GM12874 (cell line): ENCODE data around the gene MCOLN2.

Source experiments
- CTCF ChIP-seq: IDR thresholded peaks from 2 replicates; pipeline ENCODE4 v1.5.1; 2011; ENCODE audit warnings: low read depth, mild to moderate bottlenecking, control low read depth, low read length, moderate library complexity; ENCODE audit not compliant: insufficient read depth

Gene MCOLN2

GRCh38 chr1:84963021-84963420, 33.9 kb downstream of the MCOLN2 start:
- TF ChIP-seq CTCF, result no peak

- no peak for TF ChIP-seq CTCF
Measured at GRCh38 chr1:84961316-84961715, 35.6 kb downstream of the MCOLN2 start.

- no peak for TF ChIP-seq CTCF
Measured at GRCh38 chr1:84960371-84960770, 36.5 kb downstream of the MCOLN2 start.

GRCh38 chr1:84959294-84959693, 37.6 kb downstream of the MCOLN2 start:
- no peak for TF ChIP-seq CTCF

GRCh38 chr1:84957966-84958365, 38.9 kb downstream of the MCOLN2 start:
- no peak for TF ChIP-seq CTCF

GRCh38 chr1:84956655-84957054, 40.3 kb downstream of the MCOLN2 start:
- TF ChIP-seq CTCF, result no peak

GRCh38 chr1:84956097-84956496, 40.8 kb downstream of the MCOLN2 start:
- no peak for TF ChIP-seq CTCF

GRCh38 chr1:84949664-84950063, 47.2 kb downstream of the MCOLN2 start:
- TF ChIP-seq CTCF, result no peak
